IMR-90 (cell line): Measurements from ENCODE around the gene SCAMP4. TPM values are rescaled to one million over a fixed set of nuclear protein-coding genes. Genes with fewer than 3 reads are reported as not detected.
"Not testable (repeated sequence)": the region's sequence is repeated elsewhere in the genome, so short reads cannot be mapped to it uniquely, and the experiment has no call there.

ENCODE experiments used
- ATAC-seq: fragments of 200-7000 bp; cut with Tn5 transposase; 2 replicates; pipeline ENCODE4 v1.9.1; 2020; ENCODE audit warnings: low read depth, mild to moderate bottlenecking, moderate library complexity
- BruUV-seq: library from RNA; stranded (reverse); fragments of 400-500 nt; replicated peaks from 2 replicates; lab custom pipeline; 2021; lab: Mats Ljungman, UMichigan
- CTCF ChIA-PET: fragments of 300-600 bp; formaldehyde crosslinking; extraction: SDS; loops from one replicate; lab custom pipeline; 2021; ENCODE audit warnings: antibody characterized with exemption; lab: Yijun Ruan, JAX
- POLR2A ChIA-PET: fragments of 300-600 bp; sonication (Branson Sonifier 250); formaldehyde crosslinking; loops from one replicate; lab custom pipeline; 2022; ENCODE audit warnings: antibody characterized with exemption; ENCODE audit not compliant: unreplicated experiment; lab: Charles Lee
- DNase-seq: peaks from one replicate; pipeline ENCODE4 v3.0.0; 2013
- H2AFZ ChIP-seq: replicated peaks from 2 replicates; pipeline ENCODE3; 2013; ENCODE audit warnings: low read length, mild to moderate bottlenecking; ENCODE audit not compliant: poor library complexity
- H2AK5ac ChIP-seq: 2 replicates; pipeline ENCODE4 v1.6.1; 2013; ENCODE audit warnings: low read depth, low read length, inconsistent platforms
- H2AK9ac ChIP-seq: replicated peaks from 2 replicates; pipeline ENCODE3; 2013; ENCODE audit warnings: mild to moderate bottlenecking, low read depth, low read length, moderate library complexity; ENCODE audit not compliant: poor library complexity
- H2BK120ac ChIP-seq: 2 replicates; pipeline ENCODE4 v1.6.1; 2013; ENCODE audit warnings: low read depth, low read length, inconsistent platforms
- H2BK15ac ChIP-seq: 3 replicates; pipeline ENCODE4 v1.6.1; 2013; ENCODE audit warnings: low read depth, low read length, inconsistent platforms
- H2BK20ac ChIP-seq: 2 replicates; pipeline ENCODE4 v1.6.1; 2013; ENCODE audit warnings: low read depth, mild to moderate bottlenecking, inconsistent platforms, low read length, moderate library complexity
- H2BK5ac ChIP-seq: 2 replicates; pipeline ENCODE4 v1.6.1; 2013; ENCODE audit warnings: mild to moderate bottlenecking, low read depth, low read length, inconsistent platforms; ENCODE audit not compliant: poor library complexity, severe bottlenecking
- H3K14ac ChIP-seq: replicated peaks from 2 replicates; pipeline ENCODE4 v1.6.1; 2013; ENCODE audit warnings: low read depth, low read length, inconsistent platforms
- H3K18ac ChIP-seq: 2 replicates; pipeline ENCODE4 v1.6.1; 2013; ENCODE audit warnings: low read depth, low read length, control low read depth
- H3K23ac ChIP-seq: 2 replicates; pipeline ENCODE4 v1.6.1; 2013; ENCODE audit warnings: low read depth, low read length, inconsistent platforms
- H3K27ac ChIP-seq: 2 replicates; pipeline ENCODE4 v1.5.1; 2013; ENCODE audit warnings: mild to moderate bottlenecking, control low read depth, low read length; ENCODE audit not compliant: insufficient read depth
- H3K27me3 ChIP-seq: 2 replicates; pipeline ENCODE4 v1.6.1; 2013; ENCODE audit warnings: low read length; ENCODE audit not compliant: control insufficient read depth, insufficient read depth
- H3K36me3 ChIP-seq: 2 replicates; pipeline ENCODE4 v1.6.1; 2013; ENCODE audit warnings: low read length, mixed read lengths; ENCODE audit not compliant: control insufficient read depth, insufficient read depth
- H3K4ac ChIP-seq: 2 replicates; pipeline ENCODE4 v1.6.1; 2013; ENCODE audit warnings: low read depth, low read length, inconsistent platforms
- H3K4me1 ChIP-seq: 2 replicates; pipeline ENCODE4 v1.6.1; 2013; ENCODE audit warnings: low read length, mixed read lengths; ENCODE audit not compliant: control insufficient read depth, insufficient read depth
- H3K4me2 ChIP-seq: 2 replicates; pipeline ENCODE4 v1.6.1; 2013; ENCODE audit warnings: low read depth, mild to moderate bottlenecking, control low read depth, low read length, moderate library complexity
- H3K4me3 ChIP-seq: 2 replicates; pipeline ENCODE4 v1.5.1; 2013; ENCODE audit warnings: low read depth, mild to moderate bottlenecking, control low read depth, low read length, moderate library complexity; ENCODE audit not compliant: insufficient read depth
- H3K56ac ChIP-seq: 2 replicates; pipeline ENCODE4 v1.6.1; 2013; ENCODE audit warnings: low read length, inconsistent platforms; ENCODE audit not compliant: insufficient read depth; ENCODE audit errors: extremely low read depth
- H3K79me1 ChIP-seq, 2 experiments: 2 replicates each; pipeline ENCODE4 v1.6.1; 2013; ENCODE audit warnings: low read length in 2 of 2, inconsistent platforms in 1 of 2, low read depth in 1 of 2
- H3K9ac ChIP-seq: 2 replicates; pipeline ENCODE4 v1.6.1; 2013; ENCODE audit warnings: low read depth, low read length, control low read depth
- H3K9me1 ChIP-seq: 2 replicates; pipeline ENCODE4 v1.6.1; 2013; ENCODE audit warnings: low read length, inconsistent platforms; ENCODE audit not compliant: insufficient read depth
- H3K9me3 ChIP-seq: 2 replicates; pipeline ENCODE4 v1.6.1; 2013; ENCODE audit warnings: low read length; ENCODE audit not compliant: control insufficient read depth, insufficient read depth
- H4K20me1 ChIP-seq: 2 replicates; pipeline ENCODE4 v1.6.1; 2013; ENCODE audit warnings: low read length, inconsistent platforms; ENCODE audit not compliant: insufficient read depth
- H4K5ac ChIP-seq: 2 replicates; pipeline ENCODE4 v1.6.1; 2013; ENCODE audit warnings: mild to moderate bottlenecking, low read depth, low read length, control low read depth
- H4K8ac ChIP-seq, 2 experiments: 2 replicates each; pipeline ENCODE4 v1.6.1; 2013; ENCODE audit warnings: low read depth in 2 of 2, low read length in 2 of 2, control low read depth in 1 of 2, inconsistent platforms in 1 of 2
- H4K91ac ChIP-seq: 2 replicates; pipeline ENCODE4 v1.6.1; 2013; ENCODE audit warnings: low read depth, low read length, inconsistent platforms; ENCODE audit not compliant: insufficient read depth
- MAZ ChIP-seq: IDR thresholded peaks from 2 replicates; pipeline ENCODE4 v1.6.1; 2012; ENCODE audit warnings: low read depth, mild to moderate bottlenecking, low read length, improper control_type of control experiment, moderate library complexity, borderline replicate concordance
- WGBS, 2 experiments: methylation state at CpG; one replicate each; pipeline versions ENCODE4 v1.1.5 to v1.1.7; 2013; ENCODE audit warnings: missing lambda C conversion rate in 2 of 2; ENCODE audit not compliant: insufficient read length in 1 of 2; ENCODE audit errors: extremely low coverage in 2 of 2; 5-methylcytosine and 5-hydroxymethylcytosine counted together
- dilution Hi-C: fragments of 300-500 bp; cut with HindIII; formaldehyde crosslinking; loops from one replicate; pipeline ENCODE4 v1.14.3; 2018; ENCODE audit warnings: low sequenced_read_pairs; ENCODE audit not compliant: unreplicated experiment
- in situ Hi-C: fragments of 300-500 bp; cut with MboI; formaldehyde crosslinking; loops from 3 replicates; pipeline ENCODE4 v1.14.3; 2019; ENCODE audit warnings: low sequenced_read_pairs, inconsistent platforms, mixed read lengths
- intact Hi-C: fragments of 100-400 bp; cut with micrococcal nuclease; formaldehyde crosslinking; loops from 2 replicates; pipeline ENCODE4 v1.10.0; 2022
- polyA plus RNA-seq, 3 experiments: library from polyadenylated mRNA; depleted of rRNA; stranded (reverse); fragments of >200 nt; gene quantifications; 2 replicates each; pipeline ENCODE4 v1.2.3, GENCODE V29; 2012; ENCODE audit warnings: low replicate concordance in 1 of 3
- total RNA-seq: library from RNA; depleted of rRNA; stranded (reverse); fragments of >200 nt; gene quantifications from 2 replicates; pipeline ENCODE4 v1.2.3, GENCODE V29; 2012

SCAMP4 gene
- total and polyA plus RNA-seq, 2 of the 4 experiments (the other 2 are of a cell fraction), result 16.1 to 28.1 TPM

GRCh38 chr19:1885398-1886119, 19.6 kb upstream of the SCAMP4 start, which contains the start of gene ABHD17A:
TSS of gene ABHD17A (minus strand) at chr19:1885496. CDS start at chr19:1881566, 3,930 bp downstream.
- H2BK20ac ChIP-seq, dilution Hi-C loops, H3K18ac ChIP-seq, H3K9me3 ChIP-seq, H4K91ac ChIP-seq, H2BK120ac ChIP-seq, H3K36me3 ChIP-seq, H2BK15ac ChIP-seq, in situ Hi-C loops, H3K27me3 ChIP-seq, BruUV-seq: not testable (repeated sequence)
- Histone ChIP-seq H3K79me1 (peaks cover 4 to 38% of the 10 kb centered on the region in 2 experiments), H3K9me1 (peaks cover 18% of the 10 kb centered on the region), H4K8ac (peak within 1 kb of the TSS in 1 of 2 experiments; percentile 52; a peak in 2 of 4 replicates), H3K4me1 (peaks cover 24% of the 10 kb centered on the region), H2BK5ac (peak within 1 kb of the TSS; percentile 49), H2AK5ac (peak within 1 kb of the TSS; percentile 85), H3K27ac (peak within 1 kb of the TSS; percentile 89), H2AK9ac (peak within 1 kb of the TSS; percentile 99), H4K5ac (peak within 1 kb of the TSS; percentile 26; the same call in 1 of the 2 replicates), H3K4ac (peak within 1 kb of the TSS; percentile 66), H3K56ac (peak within 1 kb of the TSS; percentile 58), H3K9ac (peak within 1 kb of the TSS; percentile 97), H4K20me1 (peaks cover 40% of the 10 kb centered on the region), H3K14ac (peak within 1 kb of the TSS; percentile 63), H3K4me2 (peak within 1 kb of the TSS; percentile 99), H3K23ac (peak within 1 kb of the TSS; percentile 92), H3K4me3 (peak within 1 kb of the TSS; percentile 99), H2AFZ (peak within 1 kb of the TSS; percentile 87)
- peak; percentile 89 for DNase-seq
- ChIA-PET POLR2A (interaction anchor here (0.6 kb wide), 1 partner anchor 21 kb away, joined by 7 read pairs; no protein-coding TSS in a partner anchor), CTCF (interaction anchor here (0.8 kb wide), 1 partner anchor 9 kb away, joined by 3 read pairs; no protein-coding TSS in a partner anchor)
- peak; percentile 94 for ATAC-seq
- TF ChIP-seq MAZ, result peak; percentile 99
- intact Hi-C loops, result loop anchor here (1.0 kb wide), 1 partner anchor 20 kb away; the partner anchor contains the start of genes ADAT3 and SCAMP4
- WGBS, 2 experiments, result 37% methylated on average over 16 of the region's 46 CpGs; no CpG with 5 or more reads in 1 of the 2 experiments

GRCh38 chr19:1886360-1886759, 18.8 kb upstream of the SCAMP4 start:
- H3K4me3 ChIP-seq, H2BK120ac ChIP-seq, H3K4me2 ChIP-seq, H3K27me3 ChIP-seq, H3K27ac ChIP-seq, H3K4ac ChIP-seq, DNase-seq, H3K9ac ChIP-seq, BruUV-seq, H3K9me3 ChIP-seq, H2AK5ac ChIP-seq, H3K36me3 ChIP-seq, H3K14ac ChIP-seq, H2BK20ac ChIP-seq, intact Hi-C loops, ATAC-seq, H2BK15ac ChIP-seq, H4K91ac ChIP-seq, in situ Hi-C loops, POLR2A ChIA-PET, H4K5ac ChIP-seq, H2AFZ ChIP-seq, H3K23ac ChIP-seq, H2BK5ac ChIP-seq, H3K18ac ChIP-seq, H3K56ac ChIP-seq, H2AK9ac ChIP-seq, H4K8ac ChIP-seq, dilution Hi-C loops: not testable (repeated sequence)
- WGBS, 2 experiments, result no CpG with 5 or more reads among the region's 15 CpGs
- CTCF ChIA-PET, result interaction anchor here (0.6 to 0.8 kb wide), 2 partner anchors 10 to 89 kb away, joined by 3 read pairs; no protein-coding TSS in a partner anchor
- Histone ChIP-seq H3K4me1 (peaks cover 24% of the 10 kb centered on the region), H3K79me1 (peaks cover 4 to 35% of the 10 kb centered on the region in 2 experiments), H4K20me1 (peaks cover 34% of the 10 kb centered on the region), H3K9me1 (peaks cover 18% of the 10 kb centered on the region)
